ENCODE measurements around the gene B3GNT9. TPM values are rescaled to one million over a fixed set of nuclear protein-coding genes. Genes with fewer than 3 reads are reported as not detected.

B3GNT9 gene
- total RNA-seq, 1 donor from 2014 or later = 1.2 TPM

Other genes starting within 250 kb of the B3GNT9 start
- gene CDH16, start 232.1 kb downstream of the B3GNT9 start, total RNA-seq = not detected
- gene RRAD, start 225.5 kb downstream of the B3GNT9 start, total RNA-seq = 2.4 TPM
- gene CIAO2B, start 216.6 kb downstream of the B3GNT9 start, total RNA-seq = 105 TPM
- gene CES2, start 215.5 kb downstream of the B3GNT9 start, total RNA-seq = 22.8 TPM
- under 0.01 TPM for gene CES3, start 189.7 kb downstream of the B3GNT9 start, total RNA-seq
- 9.0 TPM for gene CES4A, start 162.4 kb downstream of the B3GNT9 start, total RNA-seq
- gene CBFB, start 121.8 kb downstream of the B3GNT9 start, total RNA-seq = 55.0 TPM
- gene PHAF1, start 41.1 kb downstream of the B3GNT9 start, total RNA-seq = 17.1 TPM
- gene TRADD, start 8.9 kb upstream of the B3GNT9 start, total RNA-seq = 0.82 TPM
- 0.82 TPM for gene FBXL8, start 9.0 kb upstream of the B3GNT9 start, total RNA-seq
- 3.7 TPM for gene HSF4, start 13.7 kb upstream of the B3GNT9 start, total RNA-seq
- gene NOL3, start 19.5 kb upstream of the B3GNT9 start, total RNA-seq = 3.7 TPM
- 52.2 TPM for gene MATCAP1, start 33.0 kb upstream of the B3GNT9 start, total RNA-seq
- 1.2 TPM for gene EXOC3L1, start 39.1 kb upstream of the B3GNT9 start, total RNA-seq
- 19.6 TPM for gene E2F4, start 41.2 kb upstream of the B3GNT9 start, total RNA-seq
- gene ELMO3, start 48.1 kb upstream of the B3GNT9 start, total RNA-seq = 0.41 TPM
- 21.2 TPM for gene TMEM208, start 76.1 kb upstream of the B3GNT9 start, total RNA-seq
- gene FHOD1, start 96.5 kb upstream of the B3GNT9 start, total RNA-seq = 1.6 TPM
- 0.41 TPM for gene SLC9A5, start 98.0 kb upstream of the B3GNT9 start, total RNA-seq
- 2.9 TPM for gene PLEKHG4, start 128.5 kb upstream of the B3GNT9 start, total RNA-seq
- under 0.01 TPM for gene KCTD19, start 175.7 kb upstream of the B3GNT9 start, total RNA-seq
- 2.4 TPM for gene LRRC36, start 175.8 kb upstream of the B3GNT9 start, total RNA-seq
- 2.0 TPM for gene TPPP3, start 242.5 kb upstream of the B3GNT9 start, total RNA-seq